ENCODE data around the gene MAN1A1. TPM values are rescaled to one million over a fixed set of nuclear protein-coding genes. Genes with fewer than 3 reads are reported as not detected.

The MAN1A1 gene
- total RNA-seq, 2 donors from 2014 or later, result 98.6 to 115 TPM

DNA sequence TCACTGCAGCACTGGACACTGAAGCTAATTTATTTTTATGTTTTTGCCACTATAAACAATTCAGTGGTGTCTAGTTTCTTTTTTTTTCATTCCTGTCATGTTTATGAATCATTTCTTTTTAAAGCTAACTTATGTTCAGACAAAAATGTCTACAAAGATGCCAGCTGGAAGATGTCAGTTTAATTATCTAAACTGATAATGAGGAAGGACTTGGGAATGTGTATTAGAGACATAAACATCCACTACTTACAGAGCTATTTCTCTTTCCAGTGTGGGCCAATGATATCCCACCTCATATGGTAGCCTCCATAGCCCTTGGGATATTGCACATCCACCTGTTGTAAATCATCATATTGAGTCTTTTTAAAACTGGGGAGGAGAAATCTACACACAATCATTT is 139.0 kb downstream of the MAN1A1 start:
- Histone ChIP-seq H3K27ac (no peak overlapping the region), H3K27me3 (replicated peaks; ENCODE audit: insufficient read depth) (no peaks in the 10 kb centered on the region), H3K4me1 (ENCODE audit: control insufficient read depth in 1 of 2, low read depth in 2 of 2) (no peaks in the 10 kb centered on the region), H3K9me3 (no peaks in the 10 kb centered on the region), H3K4me3 (no peak overlapping the region), H3K36me3 (no peaks in the 10 kb centered on the region)
- DNase-seq (ENCODE audit: low spot score), result no peak
- ATAC-seq (ENCODE audit: insufficient number of reproducible peaks, low FRiP score, low read depth), result no peak
- TF ChIP-seq, protein P1, sequence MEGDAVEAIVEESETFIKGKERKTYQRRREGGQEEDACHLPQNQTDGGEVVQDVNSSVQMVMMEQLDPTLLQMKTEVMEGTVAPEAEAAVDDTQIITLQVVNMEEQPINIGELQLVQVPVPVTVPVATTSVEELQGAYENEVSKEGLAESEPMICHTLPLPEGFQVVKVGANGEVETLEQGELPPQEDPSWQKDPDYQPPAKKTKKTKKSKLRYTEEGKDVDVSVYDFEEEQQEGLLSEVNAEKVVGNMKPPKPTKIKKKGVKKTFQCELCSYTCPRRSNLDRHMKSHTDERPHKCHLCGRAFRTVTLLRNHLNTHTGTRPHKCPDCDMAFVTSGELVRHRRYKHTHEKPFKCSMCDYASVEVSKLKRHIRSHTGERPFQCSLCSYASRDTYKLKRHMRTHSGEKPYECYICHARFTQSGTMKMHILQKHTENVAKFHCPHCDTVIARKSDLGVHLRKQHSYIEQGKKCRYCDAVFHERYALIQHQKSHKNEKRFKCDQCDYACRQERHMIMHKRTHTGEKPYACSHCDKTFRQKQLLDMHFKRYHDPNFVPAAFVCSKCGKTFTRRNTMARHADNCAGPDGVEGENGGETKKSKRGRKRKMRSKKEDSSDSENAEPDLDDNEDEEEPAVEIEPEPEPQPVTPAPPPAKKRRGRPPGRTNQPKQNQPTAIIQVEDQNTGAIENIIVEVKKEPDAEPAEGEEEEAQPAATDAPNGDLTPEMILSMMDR (IDR thresholded peaks at IDR 0.05), result no peak

DNA sequence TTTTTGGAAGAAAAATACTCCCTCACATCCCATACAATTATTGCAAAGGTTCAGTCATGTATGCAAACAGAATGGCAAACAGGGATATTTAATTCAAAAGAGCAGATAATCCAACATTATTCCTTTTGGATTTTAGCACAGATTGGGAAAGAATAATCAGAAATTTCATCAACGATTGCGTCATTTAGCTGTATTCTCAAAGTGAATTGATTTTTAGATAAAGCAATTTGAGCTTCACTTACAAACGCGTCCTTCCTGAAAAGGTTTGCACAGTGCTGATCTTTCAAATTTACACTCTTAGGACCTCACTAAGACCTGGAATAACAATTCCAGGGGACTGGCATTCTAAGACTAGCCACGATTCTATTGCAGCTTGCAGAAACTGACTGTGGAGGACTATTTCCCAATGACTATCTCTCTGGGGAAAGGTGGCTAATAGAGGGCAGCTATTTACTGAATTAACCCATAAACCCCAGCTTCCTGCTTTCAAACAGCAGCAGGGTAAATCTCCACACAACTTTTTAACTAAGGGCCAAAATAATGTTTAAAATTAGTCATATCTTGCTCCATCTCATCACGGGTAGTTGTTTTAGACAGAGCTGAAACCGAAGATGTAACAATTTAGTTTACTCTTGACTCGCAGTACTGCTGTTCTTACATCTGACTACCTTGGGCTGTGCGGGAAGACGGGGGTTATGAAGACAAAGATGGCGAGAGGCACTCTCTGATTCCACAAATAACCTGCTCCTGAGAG is 139.9 kb downstream of the MAN1A1 start:
- H3K27ac ChIP-seq, result no peak overlapping the region
- H3K4me1 ChIP-seq (ENCODE audit: control insufficient read depth in 1 of 2, low read depth in 2 of 2), result no peaks in the 10 kb centered on the region
- TF ChIP-seq, protein P1 (IDR thresholded peaks at IDR 0.05), result no peak
- H3K36me3 ChIP-seq, result no peaks in the 10 kb centered on the region
- ATAC-seq (ENCODE audit: insufficient number of reproducible peaks, low FRiP score, low read depth), result no peak
- H3K27me3 ChIP-seq (replicated peaks; ENCODE audit: insufficient read depth), result no peaks in the 10 kb centered on the region
- H3K9me3 ChIP-seq, result no peaks in the 10 kb centered on the region
- H3K4me3 ChIP-seq, result no peak overlapping the region
- DNase-seq (ENCODE audit: low spot score), result no peak

DNA sequence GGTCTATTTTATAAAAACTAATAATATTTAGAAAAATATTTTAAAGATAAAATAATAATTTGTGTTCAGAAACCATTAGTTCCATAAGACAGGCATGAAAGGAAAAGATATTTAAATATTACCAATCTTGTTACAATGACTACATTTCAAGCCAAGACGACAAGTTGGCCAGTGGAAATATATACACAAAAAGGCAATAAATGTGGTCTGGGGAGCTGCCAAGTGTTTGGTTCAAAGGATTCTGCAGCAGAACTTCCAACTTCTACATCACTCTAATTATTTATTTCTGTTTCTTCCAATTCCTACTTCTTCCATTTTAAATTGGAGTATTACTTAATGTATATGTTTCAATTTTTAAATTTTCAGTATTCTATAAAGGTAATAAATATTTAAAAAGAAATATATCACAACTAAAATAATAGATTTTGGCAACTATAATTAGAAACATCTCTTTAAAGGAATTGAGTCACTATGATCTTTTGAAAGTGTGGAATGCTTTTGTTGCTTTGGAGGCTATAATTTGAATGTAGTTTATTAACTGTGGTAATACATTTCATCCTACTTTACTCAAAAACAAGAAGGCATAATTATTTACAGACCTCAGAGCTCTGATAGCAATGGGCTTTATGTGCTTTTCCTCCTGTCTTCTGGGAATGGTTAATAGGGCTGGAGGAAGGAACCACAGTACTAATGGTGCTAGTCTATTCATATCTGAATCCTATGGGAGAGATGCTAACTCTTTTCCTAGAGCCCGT is 141.4 kb downstream of the MAN1A1 start:
- no peak overlapping the region for H3K4me3 ChIP-seq
- no peaks in the 10 kb centered on the region for H3K27me3 ChIP-seq (replicated peaks; ENCODE audit: insufficient read depth)
- ATAC-seq (ENCODE audit: insufficient number of reproducible peaks, low FRiP score, low read depth) (no peak), DNase-seq (ENCODE audit: low spot score) (no peak)
- no peaks in the 10 kb centered on the region for H3K36me3 ChIP-seq
- H3K4me1 ChIP-seq (ENCODE audit: control insufficient read depth in 1 of 2, low read depth in 2 of 2), result no peaks in the 10 kb centered on the region
- no peak overlapping the region for H3K27ac ChIP-seq
- TF ChIP-seq, protein P1 (IDR thresholded peaks at IDR 0.05), result no peak
- H3K9me3 ChIP-seq, result no peaks in the 10 kb centered on the region

DNA sequence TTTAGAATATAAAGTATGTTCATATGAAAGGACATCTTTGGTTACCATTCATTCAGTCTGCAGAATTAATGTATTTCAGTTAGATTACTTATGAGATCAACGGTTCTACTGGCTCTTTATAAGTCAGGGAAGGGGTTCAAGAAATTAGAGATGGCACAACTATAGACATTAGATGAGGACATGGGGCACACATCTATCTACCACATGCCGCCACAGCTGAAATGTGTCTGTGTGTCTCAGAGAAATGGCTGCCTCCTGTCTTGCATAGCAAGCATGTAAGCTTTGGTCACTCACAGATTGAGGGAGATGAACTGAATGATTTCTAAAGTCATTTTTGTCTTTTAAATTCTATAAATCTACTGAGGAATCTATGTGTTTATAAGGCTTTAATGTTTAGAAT is 142.2 kb downstream of the MAN1A1 start:
- Histone ChIP-seq H3K27ac (no peak overlapping the region), H3K9me3 (no peaks in the 10 kb centered on the region), H3K36me3 (peaks cover 3% of the 10 kb centered on the region), H3K4me1 (ENCODE audit: control insufficient read depth in 1 of 2, low read depth in 2 of 2) (no peaks in the 10 kb centered on the region), H3K4me3 (no peak overlapping the region), H3K27me3 (replicated peaks; ENCODE audit: insufficient read depth) (no peaks in the 10 kb centered on the region)
- DNase-seq (ENCODE audit: low spot score) (no peak), ATAC-seq (ENCODE audit: insufficient number of reproducible peaks, low FRiP score, low read depth) (no peak)
- TF ChIP-seq, protein P1 (IDR thresholded peaks at IDR 0.05), result no peak

DNA sequence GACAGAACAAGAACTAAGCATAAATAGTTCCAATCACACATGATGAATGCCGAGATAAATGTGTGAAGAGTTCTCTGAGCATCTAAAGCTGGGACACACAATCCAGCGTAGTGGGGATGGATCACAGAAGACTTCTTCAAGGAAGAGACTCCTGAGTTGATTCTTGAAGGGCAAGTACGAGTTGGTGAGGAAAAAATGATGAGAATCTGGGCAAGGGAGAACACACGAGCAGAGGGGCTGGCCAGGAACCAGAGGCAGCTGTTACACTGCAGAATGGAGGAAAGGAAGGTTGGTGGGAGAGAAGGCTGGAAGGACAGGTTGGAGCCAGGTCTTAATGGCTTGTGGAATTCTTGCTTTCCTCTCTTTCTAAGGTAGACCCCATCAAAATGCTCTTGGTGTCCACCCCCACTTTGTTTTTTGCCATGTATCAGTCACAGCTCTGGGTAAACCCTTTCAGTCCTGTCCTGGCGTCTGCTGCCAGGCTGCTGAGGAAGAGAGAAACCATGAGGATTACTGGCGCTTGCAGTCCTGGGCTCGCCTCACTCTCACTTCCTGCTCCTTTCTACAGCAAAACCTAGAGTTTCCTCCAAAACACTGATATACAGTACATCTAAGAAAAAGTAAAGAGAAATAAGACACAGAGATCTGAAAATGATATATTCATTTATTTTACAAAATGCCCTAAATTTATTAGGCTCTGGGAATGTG is 143.5 kb downstream of the MAN1A1 start:
- no peak for ATAC-seq (ENCODE audit: insufficient number of reproducible peaks, low FRiP score, low read depth)
- Histone ChIP-seq H3K9me3 (no peaks in the 10 kb centered on the region), H3K4me1 (ENCODE audit: control insufficient read depth in 1 of 2, low read depth in 2 of 2) (no peaks in the 10 kb centered on the region)

More for the DNA sequence above, 143.5 kb downstream of the MAN1A1 start:
- Histone ChIP-seq H3K27me3 (replicated peaks; ENCODE audit: insufficient read depth) (no peaks in the 10 kb centered on the region), H3K36me3 (peaks cover 3% of the 10 kb centered on the region), H3K27ac (no peak overlapping the region), H3K4me3 (no peak overlapping the region)
- DNase-seq (ENCODE audit: low spot score), result no peak
- TF ChIP-seq, protein P1 (IDR thresholded peaks at IDR 0.05), result no peak
